Suppressor macrophage treated with lipopolysaccharide for 4 hours (primary cell): ENCODE results near the gene NOB1.

ENCODE experiments used
- DNase-seq: peaks from one replicate; pipeline ENCODE4 v3.0.0-alpha.2; 2020

The NOB1 gene

DNA sequence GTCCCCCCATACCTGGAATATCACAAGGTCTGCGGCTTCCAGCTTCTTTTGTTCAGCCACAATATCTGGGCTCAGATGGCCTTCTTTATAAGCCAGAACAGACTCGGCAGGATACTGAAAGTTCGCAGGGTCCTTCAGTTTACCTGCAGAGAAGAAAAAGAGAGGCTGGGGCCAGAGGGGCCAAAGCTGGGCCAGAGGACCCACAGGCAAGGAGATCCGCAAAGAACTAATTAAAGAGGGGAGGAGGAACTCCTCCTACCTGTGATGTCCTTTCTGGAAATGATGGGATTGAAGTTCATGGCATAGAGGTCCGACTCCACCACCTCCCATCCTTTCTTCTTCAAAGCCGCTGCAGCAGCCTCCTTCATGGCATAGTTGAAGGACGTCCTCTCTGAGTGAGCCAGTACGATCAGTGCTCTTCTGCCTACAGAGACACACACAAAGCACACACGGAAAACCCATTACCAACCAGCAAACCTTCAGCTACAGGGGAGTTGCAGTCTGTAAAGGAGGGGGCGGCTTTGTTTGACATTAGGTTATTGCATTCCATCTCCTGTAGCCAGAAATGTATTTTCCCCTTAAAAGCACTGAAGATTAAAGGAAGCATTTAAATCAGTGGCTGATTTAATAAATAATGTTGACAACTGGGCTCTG is 36.5 kb downstream of the NOB1 start:
- no peak for DNase-seq

DNA sequence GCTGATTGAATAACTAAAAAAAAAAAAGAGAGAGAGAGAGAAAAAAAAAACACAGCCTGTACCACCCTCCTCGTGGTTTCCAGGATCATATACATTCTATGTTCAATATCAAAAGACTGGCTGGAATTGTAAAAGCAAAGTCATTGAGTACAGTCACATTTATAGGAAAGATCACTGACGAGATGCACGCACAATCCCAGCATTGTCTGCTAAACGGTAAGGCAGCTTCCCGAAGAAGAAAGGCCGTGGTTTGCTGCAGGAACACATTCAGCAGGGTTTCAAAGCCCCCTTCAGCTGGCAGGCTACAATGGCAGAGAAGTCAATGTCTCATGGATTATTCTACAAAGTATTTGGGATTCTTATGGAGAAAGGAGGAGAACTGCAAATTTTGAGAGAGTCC is 37.7 kb downstream of the NOB1 start:
- no peak for DNase-seq

DNA sequence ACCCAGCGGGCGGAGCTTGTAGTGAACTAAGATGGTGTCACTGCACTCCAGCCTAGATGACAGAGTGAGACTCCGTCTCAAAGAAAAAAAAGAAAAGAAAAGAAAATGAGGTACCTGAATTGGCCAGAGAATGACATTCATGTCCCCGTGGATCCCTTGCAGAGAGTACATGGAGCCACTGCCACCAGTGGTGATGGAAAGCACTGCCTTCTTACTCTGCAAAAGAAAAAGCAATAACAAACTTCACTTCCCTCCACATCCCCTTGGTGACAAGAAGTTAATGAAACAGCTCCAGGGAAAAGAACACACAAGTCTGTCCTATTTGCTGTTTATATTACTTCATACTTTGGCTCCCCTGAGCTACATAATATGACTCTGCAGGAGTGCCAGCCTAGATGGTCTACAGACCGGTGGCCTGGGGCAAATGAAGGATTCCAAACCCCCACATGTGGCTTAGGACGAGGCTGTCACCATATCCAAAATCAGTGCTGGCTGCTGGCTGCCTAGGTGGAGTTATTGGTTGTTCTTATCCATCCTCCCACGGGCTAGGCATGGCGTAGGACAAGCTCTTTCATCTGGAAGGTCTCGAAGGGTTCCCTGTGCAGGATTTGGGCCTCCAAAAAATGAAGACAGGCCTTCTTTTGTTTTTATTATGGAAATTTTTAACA is 41.7 kb downstream of the NOB1 start:
- DNase-seq: no peak

DNA sequence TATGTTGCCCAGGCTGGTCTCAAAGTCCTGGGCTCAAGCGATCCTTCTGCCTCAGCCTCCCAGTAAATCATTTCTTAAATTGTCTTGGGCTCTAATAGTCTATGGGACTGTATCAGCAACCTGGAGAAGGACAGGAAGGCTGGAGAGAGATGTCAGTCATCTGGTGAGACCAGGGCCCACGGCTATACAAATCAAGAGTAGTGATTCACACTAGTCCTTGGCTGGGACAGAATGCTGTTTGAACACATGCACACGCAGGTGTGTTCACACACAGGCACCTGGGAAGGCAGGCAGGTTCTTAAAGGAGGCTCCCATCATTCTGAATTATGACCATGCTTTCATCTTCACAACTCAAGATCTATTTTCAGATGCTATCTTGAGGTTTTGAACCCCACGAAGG is 42.4 kb downstream of the NOB1 start:
- DNase-seq: no peak

DNA sequence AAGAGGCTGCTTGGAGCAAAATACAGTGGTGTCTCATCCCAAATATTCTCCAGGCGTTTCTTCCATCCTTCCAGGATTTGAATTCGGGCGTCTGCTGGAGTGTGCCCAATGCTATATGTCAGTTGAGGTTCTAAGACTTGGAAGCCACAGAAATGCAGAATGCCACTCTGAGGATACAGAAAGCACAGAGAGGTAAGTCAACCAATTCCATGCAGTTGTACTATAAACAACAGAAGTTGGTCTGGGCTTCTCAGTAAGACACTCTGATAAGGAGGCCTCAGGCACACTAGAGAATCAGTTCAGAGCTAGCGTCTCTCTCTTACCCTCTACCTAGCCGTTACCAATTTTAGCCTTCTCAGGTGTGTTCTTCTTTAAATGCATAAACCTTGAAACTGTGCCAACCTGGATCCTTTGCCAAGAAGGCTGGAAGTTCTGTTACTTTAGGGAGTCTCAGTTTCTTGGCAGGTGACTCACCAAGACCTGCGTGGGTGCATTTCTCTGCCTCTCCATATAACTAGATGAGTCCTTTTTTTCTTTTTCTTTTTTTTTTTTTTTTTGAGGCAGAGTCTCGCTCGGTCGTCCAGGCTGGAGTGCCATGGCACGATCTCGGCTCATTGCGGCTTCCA is 43.5 kb downstream of the NOB1 start:
- DNase-seq: no peak

DNA sequence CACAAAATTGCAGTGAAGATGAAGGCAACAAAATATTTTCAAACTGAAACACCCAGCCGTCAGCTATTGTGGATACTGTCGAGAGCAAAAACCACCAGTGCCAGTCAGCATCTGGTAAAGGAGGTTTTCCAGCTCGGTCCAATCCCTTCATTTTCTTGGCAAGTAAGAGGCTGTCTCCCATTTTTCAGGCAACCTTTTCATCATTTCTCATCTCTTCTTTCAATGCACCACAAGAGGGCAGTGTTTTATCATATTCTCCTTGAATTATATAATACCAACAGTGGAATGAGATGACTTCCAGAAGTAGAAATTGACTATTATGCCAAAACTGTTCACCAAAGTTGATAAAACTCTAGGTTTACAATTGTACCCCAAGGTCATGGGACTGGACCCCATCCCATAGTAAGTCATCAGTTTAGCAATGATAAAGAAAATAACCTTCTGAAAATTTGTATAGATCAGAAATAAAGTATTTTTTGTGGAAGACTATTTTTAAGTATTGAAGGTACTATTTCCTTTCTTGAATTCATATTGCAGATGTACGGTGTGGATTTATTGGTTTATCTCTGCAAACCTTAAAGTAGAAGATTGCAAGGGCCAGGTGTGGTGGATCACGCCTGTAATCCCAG is 45.2 kb downstream of the NOB1 start:
- peak; percentile 76 for DNase-seq

DNA sequence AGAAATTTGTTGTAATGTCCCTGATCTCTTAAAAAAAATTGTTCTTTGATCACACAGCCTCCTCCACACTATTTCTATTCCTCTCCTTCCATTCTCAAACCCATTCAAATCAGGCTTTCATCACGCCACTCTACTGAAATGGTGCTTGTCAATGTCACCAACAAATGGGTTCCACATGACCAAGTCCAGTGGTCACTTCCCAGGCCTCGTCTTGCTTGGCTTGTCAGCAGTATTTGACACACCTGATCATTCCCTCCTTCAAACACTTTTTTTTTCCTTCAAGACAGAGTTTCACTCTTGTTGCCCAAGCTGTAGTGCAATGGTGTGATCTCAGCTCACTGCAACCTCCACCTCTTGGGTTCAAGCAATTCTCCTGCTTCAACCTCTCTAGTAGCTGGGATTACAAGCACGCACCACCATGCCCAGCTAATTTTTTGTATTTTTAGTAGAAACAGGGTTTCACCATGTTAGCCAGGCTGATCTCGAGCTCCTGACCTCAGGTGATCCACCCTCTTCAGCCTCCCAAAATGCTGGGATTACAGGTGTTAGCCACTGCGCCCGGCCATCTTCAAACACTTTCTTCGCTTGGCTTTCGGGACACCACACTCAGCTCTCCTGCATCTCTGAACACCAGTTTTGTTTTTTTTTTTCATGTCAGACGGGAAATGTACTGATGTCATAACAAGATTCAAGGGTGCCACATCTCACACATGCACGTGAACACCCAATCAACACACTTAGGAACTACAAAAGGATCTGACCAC is 46.6 kb downstream of the NOB1 start:
- no peak for DNase-seq

DNA sequence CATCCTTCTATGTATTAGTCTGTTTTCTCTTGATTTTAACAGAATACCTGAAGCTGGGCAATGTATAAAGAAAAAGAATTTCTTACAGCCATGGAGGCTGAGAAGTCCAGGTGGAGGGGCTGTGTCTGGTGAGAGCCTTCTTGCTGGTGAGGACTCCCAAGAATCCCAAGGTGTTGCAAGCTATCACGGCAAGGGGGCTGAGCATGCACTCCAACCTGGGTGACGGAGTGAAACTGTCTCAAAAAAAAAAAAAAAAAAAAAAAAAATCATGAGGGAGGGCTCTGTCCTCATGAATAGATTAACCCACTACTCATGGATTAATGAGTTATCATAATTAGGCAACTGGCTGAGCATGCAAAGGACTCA is 47.8 kb downstream of the NOB1 start:
- no peak for DNase-seq

DNA sequence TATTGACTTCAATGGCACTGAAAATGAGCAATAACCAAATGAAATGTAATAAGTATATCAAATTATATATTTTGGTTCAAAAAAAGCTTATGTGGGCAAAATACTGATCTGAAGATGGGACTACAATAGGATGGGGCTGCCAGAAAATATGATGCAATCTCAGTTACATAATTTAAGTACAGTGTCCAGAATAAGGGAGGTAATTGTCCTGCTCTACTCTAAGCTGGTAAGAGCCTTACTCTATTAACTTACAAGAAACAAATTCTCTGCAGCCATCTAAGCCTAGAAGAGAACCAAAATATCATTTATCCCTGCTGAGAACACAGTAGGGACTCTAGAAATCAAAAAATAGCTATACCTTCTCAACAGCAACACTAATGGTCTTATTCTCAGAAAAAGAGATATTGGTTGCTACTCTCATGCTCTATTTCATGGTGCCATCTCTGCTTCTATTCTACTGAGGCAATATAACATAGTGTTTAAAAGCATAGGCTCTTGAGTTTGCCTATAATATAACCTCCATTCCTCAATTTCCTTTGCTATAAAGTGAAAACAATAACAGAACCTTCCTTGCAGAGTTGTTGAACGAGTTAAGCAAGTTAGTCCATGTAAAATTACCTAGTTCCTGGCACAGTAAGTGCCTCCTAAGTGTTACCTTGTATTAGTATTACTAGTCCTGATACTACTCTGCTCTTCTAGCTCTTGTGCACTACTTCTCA is 48.3 kb downstream of the NOB1 start:
- DNase-seq: no peak

DNA sequence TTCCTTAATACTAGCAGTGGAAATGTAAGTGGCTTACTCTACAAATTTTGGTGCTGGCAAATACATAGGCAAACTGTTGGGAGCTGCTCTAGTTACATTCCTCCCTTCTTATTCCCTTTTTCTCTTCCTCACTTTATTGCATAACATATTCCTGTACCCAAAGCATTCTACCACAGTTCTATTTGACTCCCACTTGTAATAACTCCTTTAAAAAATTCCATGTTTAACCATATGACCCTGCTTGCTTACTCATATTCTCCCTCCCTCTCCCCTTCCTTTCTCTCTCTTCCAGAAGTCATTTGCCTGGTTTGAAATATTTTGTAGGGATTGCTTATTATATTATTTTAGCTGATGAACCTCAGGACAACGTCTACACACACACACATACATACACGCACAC is 51.1 kb downstream of the NOB1 start:
- no peak for DNase-seq

DNA sequence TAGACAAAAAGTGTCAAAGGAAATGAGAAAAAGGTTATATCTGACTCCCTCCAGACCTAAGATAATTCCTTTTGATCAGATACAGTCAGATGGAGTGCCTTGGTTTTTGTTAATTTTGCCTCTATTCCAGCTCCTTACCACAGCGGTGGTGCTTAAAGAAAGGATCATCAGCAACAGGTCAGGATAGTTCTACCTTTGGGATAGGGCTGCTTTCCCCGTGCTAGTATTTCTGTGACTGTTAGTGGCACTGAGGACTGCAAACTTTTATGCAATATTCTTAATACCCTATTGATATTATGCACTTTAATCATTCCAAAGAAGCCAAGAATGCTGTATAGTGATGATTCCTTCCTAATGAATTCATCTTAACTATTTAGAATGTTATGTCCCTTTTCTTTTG is 52.9 kb downstream of the NOB1 start:
- no peak for DNase-seq

DNA sequence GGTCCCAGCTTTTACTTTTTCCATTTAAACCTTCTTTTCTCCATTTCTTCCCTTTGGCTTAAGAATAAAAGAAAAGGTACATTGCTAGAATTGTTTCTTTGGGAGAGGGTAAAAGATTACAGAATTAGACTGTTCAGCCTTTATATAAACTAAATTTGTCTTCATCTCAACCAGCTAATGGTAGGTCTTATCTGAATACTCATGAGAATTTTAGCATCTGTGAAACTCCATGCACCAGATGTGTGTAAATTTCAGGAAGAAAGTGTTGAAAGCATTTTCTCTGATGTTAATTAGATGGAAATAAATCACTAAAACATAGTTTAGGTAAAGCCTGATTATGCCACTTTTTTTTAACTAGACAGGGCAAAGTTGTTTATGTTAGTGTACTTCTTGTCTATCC is 53.3 kb downstream of the NOB1 start:
- DNase-seq: no peak

DNA sequence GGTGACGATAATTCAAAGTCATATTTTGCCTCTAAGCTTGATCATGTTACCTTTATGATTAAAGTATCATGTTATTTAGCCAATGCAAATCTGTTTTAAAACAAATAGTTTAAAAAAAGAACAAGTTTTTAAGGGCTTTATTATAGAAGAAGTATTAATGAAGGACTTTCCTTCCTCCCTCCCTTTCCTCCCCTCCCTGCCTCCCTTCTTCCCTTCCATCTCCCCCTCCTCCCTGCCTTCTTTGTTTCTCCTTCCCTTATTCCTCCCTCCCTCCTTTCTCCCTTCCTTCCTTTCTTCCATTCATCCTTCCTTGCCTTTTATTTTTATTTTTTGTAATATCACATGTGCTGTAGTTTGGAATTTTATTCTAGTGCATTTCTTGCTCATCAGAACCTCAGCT is 54.8 kb downstream of the NOB1 start:
- DNase-seq: no peak

DNA sequence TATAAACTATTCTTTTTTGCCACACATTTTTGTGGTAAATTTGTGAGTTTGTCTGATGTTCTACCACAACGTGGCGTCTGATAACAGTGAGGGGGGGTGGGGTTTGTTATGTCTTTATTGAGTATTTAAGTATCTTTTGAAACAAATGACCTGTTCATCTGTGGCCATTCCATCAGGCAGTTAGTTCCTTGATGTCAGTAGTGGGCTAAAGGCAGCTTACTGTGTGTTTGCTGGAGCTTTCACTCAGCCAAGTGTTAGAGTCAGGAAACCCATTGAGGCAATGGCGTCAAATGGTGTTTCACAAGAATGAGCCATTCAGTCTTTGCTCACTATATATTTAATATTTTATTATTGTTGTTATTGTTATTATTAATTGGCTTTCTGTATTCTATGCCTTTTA is 56.3 kb downstream of the NOB1 start:
- DNase-seq: no peak

DNA sequence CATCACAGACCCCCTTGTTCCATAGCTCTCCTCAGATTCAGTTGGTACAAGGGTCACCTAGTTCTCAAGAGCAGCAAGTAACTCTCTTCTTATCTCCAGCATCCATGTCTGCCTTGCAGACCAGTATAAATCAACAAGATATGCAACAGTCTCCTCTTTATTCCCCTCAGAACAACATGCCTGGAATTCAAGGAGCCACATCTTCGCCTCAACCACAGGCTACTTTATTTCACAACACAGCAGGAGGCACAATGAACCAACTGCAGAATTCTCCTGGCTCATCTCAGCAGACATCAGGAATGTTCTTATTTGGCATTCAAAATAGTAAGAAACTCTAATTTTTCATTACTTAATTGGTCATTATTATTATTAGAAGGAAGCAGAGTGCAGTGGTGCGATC is 60.8 kb downstream of the NOB1 start:
- DNase-seq: no peak

DNA sequence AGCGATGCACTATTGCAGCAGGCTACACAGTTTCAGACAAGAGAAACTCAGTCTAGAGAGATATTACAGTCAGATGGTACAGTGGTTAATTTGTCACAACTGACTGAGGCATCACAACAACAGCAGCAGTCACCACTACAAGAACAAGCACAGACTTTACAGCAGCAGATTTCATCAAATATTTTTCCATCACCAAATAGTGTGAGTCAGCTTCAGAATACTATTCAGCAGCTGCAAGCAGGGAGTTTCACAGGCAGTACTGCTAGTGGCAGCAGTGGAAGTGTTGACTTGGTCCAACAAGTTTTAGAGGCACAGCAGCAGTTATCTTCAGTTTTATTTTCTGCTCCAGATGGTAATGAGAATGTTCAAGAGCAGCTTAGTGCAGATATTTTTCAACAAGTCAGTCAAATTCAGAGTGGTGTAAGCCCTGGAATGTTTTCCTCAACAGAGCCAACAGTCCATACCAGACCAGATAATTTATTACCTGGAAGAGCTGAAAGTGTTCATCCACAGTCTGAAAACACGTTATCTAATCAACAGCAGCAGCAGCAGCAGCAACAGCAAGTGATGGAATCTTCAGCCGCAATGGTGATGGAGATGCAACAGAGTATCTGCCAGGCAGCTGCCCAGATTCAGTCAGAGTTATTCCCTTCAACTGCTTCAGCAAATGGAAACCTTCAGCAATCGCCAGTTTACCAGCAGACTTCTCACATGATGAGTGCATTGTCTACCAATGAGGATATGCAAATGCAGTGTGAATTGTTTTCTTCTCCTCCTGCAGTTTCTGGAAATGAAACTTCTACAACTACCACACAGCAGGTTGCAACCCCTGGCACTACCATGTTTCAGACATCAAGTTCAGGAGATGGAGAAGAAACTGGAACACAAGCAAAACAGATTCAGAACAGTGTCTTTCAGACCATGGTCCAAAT is 62.5 kb downstream of the NOB1 start:
- no peak for DNase-seq
